Iris pigment epithelial cell (primary cell): ENCODE results near the gene B4GALT6.

Source experiments
- DNase-seq: peaks from one replicate; pipeline ENCODE4 v3.0.0-alpha.2; 2011; ENCODE audit warnings: low read depth

The B4GALT6 gene

DNA sequence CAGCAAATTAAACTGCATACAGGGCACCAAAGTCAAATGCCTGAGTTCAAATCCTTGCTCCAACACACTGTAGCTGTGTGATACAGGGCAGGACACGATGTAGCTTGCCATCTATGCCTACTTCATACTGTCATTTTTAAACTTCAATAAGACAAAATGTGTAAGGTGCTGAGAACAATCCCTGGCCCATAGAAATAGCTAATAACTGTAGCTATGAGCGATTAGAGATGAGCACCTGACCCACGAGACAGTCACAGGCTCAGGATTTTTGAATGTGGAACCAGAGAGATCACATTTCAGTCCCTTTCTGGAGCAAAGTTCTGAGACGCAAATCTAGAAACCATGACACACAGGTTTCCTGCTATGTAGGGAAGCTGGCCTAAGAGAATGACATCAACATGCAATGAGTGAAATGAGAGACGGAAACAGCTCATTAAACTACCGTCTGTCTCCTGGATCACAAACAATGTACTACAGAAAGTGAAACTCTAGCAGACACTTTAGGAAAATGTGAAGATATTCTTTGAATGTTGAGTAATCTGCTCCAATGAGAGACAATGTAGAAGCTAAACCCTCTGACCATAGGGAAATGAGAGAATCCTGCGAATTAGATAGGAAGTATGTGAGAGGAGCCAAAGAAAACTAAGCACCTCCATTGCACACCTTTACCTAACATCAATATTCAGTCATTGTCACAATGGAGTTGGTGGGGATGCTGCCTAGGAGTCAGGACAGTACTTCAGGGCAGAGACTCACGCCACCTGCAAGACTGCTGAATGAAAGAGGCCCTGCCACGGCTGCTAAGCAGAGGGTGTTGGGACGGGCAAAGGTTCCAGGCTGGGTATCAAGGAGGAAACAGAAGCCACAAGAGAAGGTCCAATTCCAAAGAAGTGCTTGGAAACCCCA is 25.5 kb downstream of the B4GALT6 start:
- peak; percentile 65 for DNase-seq

DNA sequence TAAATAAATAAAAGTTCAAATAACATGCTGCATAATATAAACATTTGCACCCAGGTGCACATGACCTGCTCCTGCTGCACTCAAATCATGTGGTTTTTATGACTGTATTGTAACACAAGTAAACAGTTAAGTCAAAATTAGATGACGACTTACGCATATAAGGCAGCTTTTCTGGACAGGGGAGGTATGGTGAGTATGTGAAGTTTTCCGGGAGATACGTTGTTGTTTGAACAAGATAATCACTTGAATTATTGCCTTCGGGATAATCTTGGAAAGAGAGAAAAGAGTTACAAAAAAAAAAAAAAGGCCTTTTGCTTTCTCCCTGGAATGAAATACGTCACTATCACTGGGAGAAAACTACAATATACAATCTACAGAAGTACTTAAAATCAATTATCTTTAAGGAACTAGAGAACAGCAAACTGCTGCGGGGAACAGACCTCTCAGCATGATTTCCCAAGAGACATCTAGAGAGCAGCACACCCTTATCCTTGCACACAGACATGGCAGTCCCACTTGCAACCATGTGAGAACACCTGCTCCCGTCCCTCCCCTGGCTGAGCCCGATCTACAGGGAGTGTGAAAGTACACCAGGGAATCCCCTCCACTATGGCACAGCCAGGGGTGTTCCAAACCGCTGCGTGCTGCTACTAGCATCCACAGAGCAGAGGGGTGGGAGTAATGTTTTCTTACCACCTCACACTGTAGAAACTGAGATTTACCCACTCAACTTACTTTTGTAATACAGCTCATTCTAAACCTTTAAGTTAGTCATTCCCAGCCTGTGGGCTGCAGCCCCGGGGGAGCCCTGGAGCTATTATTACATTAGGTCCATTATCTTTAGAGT is 26.3 kb downstream of the B4GALT6 start:
- no peak for DNase-seq

DNA sequence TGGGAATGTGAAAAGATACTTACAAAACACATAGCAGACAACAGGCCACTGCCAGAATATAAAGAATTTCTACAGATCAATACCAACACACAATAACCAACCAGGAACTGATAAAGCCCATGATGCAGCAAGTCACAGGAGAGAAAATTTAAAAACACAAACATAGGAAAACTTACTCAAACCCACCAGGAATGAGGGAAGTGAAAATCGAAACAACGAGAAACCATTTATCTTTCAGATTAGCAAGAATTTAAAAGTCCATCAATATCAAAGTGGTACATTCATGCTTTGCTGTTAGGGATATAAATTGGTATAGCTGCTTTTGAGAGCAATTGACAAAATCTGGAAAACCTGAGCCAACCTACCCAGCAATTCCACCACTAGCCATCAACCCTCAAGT is 27.6 kb downstream of the B4GALT6 start:
- DNase-seq, result no peak

DNA sequence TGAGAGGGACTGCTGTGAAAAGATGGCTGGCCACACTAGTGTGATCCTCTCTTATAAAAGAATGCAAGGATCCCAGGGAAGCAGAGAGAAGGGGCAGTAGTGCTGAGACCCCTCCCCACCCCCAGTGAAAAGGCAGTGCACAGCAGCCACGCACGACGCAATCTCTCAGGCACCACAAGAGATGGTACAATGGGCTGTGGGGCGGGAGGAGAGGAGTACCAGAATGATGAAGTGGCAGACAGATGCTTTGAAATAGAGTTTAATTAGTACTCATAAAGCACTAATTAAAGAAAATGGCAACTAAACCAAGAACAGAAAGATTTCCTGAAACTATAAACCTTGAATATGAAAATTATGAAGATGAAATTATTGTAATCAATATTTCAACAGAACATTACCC is 29.0 kb downstream of the B4GALT6 start:
- DNase-seq, result no peak

DNA sequence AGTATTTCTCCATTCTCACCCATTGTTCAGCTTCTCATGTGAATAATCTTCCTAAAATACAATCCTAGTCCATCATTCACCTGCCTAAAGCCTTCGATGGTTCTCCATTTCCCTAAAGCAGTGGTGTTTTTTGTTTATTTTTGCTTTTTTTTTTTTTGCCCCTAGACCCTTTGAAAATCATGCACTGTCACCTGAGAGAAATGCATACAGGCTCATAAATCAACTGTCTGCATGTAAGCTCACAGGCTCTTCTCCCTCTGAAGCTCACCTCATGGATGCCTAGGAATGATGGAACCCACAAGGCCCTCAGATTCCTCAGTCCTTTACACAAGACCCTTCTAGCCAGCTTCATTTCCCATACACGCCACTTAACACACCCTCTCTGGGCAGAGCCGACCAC is 31.5 kb downstream of the B4GALT6 start:
- DNase-seq, result no peak

DNA sequence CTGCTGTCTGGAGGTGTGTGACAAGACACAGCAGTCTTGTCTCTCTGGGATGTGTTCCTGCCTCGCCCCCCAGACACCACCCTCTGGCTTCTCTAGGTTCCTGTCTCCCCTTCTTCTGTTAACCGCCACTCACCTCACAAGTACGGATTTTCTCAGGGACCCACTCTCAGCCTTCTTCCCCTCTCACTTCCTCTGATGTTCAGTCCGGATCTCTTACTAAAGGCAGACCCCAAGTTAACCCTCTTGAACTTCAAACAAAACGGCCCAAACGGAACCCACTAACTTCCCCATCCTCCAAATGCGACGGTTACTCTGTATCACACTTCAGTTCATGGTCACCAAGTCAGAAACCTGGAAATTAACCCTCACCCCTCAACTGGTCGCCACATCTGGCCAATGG is 32.0 kb downstream of the B4GALT6 start:
- DNase-seq, result no peak

DNA sequence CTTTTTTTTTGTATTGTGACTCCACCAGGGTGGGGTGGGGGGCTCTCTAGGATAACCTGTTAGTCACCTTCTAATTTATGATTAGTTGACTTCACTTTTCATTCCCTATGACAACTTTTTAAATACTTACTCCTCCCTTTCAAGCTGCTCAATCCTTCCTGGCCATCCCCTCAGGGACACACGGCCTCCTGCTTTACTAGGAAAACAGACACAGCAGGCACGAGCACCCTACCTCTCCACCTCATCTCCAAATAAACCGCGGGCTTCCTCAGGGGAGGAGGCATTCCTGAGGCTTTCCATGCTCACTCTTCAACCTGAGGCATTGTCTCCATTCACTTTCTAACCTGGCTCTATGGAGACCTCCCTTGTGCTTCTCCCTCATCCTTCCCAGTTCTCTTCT is 33.0 kb downstream of the B4GALT6 start:
- DNase-seq, result no peak

DNA sequence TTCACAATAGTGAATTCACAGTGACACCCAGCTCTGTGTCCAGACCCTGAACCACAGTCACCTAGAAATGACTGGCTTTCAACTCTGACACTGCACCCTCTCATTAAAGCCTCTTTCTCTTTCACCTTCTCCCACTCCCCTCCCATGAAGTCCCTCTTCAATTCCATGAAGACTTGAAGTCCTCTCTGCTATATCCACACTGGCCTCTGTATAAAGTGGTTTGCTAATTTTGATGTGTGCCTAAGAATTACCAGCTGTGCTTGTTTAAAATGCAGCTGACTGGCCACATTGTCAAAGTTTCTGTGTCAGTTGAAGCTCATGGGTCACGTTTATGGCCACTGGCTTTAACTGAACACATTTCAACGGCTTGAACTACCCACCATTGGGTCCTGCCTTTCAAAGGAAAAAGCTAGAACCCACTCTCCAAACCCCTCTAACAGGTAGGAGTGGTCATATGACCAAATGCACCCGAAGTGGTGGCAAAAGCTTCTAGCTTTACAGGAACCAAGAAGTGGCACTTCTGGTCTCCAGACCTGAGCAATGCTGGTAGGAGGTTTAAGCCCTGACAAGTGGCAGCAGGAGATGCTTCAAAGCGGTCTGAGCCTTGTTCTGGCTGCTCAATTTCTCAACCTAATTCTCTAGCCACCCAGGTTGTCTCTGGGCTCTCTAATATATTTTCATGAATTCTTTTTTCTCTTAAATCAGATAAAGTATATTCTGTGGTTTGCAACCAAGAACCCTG is 34.2 kb downstream of the B4GALT6 start:
- no peak for DNase-seq

DNA sequence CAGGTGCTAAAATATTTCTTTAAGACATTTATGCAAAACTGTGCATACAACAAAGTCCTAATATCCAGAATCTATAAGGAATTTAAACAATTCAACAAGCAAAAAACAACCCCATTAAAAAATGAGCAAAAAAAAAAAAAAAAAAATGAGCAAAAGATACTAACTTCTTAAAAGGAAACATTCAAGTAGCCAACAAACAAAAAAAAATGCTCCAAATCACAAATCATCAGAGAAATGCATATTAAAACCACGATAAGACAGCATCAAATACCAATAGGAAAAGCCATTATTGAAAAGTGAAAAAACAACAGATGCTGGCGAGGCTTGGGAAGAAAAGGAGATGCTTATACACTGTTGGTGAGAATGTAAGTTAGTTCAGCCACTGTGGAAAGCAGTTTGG is 34.9 kb downstream of the B4GALT6 start:
- no peak for DNase-seq

DNA sequence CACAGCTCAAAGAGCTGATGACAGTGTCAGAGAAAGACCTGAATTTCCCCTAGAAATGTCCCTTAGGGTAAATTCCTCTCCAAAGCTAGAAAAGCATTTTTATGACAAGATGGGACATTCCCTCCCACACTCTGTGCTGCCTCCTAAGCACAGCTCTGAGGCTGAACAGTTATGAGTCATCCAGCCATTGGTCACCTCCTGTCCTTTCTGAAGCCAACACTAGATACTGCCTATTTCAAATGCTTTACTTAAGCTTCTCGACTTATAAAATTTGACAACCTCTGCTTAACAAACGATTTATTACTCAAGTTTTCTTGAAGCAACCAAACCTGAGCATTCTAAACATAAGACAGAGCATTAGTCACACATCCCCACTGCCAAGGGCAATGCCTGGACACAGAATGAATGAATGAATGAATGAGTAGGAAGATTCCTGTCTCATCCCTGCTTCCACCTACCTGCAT is 35.4 kb downstream of the B4GALT6 start:
- peak; percentile 80 for DNase-seq

DNA sequence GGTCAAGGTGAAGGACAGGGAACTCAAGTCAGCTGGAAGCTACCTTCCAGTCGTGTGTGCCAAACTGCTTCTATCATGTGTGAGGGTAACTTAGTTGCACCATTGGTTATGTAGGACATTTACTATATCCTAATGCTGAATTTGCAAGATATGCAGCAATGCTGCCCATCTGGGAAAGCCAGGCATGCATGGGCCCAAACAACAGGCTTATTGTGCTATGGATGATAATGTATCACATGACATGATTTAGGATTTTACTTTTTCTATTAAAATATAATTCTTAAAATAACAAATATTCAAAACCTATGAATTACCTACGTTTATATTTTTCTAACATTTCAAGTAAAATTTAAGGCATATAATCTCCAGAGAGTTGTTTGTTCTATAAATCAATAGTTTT is 35.9 kb downstream of the B4GALT6 start:
- no peak for DNase-seq

DNA sequence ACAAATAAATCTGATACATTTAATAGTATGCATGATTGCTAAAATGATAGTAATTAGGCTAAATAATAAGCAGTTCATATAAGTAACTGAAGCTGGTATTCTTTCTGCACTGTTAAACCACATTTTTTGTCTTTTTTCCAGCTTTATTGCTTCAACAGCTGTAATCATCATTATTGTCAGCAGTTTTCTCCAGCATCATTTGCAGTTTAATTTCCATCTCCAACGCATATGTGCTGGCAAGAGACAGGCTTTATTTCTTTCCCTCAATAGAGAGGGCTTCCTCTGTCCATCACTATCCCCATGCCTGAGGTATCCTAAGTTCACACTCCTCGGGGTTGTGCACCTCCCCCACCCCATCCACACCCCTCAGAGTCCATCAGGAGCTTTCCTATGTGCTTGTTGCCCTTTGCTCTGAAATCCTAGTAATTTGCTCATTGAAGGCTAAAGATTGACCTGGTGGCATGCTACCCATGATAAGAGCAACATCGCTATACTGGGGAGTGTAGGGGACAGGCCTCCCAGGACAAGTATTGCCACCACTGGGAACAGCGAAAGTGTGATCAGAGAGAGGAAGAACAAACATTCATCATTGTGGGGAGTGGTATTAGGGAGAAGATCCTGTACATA is 37.1 kb downstream of the B4GALT6 start:
- DNase-seq, result no peak

DNA sequence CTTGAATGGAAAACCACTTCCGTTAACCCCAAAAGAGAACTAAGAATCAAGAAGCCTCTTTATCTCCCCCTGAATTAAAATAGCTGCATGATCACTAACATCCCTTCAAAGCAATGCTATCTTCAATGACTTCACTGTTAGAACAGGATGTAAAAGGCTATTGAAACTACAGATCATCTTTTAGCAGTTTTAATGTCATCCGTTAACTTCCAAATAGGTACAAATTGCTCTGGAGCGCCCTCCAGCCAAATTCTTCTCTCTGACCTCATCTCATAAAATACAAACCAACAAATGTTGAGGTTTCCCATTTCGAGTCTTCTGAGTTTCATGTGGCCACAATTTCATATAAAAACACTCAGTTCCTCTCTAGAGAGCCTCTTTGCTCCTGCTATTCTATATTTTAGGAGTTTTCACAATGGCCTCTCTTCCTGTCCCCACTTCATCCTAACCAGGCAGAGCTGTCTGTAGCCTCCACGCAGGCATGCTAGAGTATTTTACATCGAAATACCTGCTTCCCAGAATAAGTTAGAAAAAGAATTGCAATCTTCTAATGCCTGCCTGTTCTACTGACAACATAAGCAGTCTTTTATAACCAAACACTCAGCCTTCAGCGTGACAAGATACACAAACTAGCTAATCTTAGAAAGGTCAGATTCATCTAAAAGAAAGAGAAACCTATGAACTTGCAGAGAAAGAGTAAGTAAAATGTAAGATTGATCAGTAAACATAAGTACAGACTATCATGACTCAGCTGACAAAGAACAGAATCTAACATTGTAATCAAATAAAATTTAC is 37.9 kb downstream of the B4GALT6 start:
- DNase-seq, result no peak

DNA sequence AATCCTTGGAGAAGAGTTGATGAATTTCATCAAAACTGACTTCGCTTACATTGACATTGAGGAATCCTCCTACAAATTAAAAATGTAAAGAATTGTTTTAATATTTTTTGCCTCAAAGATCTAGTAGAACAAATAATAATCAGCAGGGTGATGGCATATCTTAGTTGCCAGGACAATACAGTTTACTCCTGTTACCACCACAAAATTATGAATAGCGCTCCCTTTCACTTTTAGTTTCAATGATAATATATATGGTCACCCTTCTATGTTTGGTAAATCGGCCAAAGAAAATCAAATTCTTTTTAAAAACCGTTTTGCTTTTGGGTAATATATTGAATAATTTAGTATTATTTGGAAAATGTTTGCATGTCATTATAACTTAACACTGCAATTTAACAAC is 39.0 kb downstream of the B4GALT6 start:
- no peak for DNase-seq

DNA sequence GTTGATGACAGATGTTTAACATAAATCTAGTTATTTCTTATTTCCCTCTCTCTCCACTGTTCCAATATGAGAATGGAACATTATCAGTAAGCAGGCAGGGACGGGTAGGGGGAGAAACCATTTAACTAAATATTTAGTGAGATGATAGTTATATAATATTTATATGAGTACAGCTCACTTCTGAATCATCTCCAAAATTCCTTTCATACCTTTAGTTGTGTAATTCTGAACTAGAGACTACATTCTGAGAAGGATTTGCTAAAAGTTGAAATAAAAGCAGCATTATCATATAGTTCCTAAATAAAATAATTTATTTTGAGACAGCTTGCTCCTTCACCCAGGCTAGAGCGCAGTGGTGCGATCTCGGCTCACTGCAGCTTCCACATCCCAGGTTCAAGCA is 41.4 kb downstream of the B4GALT6 start:
- DNase-seq, result peak; percentile 50

DNA sequence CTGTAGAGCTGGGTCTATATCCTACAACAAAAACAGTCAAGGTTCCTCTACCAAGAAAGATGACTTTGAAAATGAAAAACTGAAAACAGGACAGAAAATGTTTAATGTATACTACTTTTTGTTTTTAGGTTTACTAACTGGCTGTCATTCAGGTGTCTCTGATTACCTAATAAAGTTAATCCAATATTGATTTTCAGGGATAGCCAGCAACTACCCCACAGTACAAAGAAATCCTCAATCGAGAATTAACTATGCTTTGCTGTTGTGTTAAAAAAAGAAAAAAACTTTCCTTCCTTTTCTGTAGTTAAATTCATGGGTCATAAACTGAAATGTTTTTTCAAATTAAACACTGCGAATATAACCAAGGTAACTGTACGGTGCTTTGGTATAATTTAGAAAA is 46.9 kb downstream of the B4GALT6 start:
- no peak for DNase-seq

DNA sequence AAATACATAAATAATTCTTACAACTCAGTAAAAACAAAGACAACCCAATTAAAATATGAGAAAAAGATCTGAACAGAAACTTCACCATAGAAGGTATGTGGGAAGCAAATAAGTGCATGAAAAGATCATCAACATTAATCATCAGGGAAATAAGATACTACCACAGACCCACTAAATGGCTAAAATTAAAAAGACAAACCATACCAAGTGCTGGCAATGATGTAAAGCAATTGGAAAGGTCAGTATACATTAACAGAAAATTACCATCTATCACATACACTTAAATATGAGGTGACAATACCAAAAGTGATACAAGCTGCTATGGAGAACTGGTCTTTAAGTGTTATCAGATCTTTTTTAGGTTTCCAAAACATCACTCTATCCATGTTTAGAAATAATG is 48.0 kb downstream of the B4GALT6 start:
- no peak for DNase-seq

DNA sequence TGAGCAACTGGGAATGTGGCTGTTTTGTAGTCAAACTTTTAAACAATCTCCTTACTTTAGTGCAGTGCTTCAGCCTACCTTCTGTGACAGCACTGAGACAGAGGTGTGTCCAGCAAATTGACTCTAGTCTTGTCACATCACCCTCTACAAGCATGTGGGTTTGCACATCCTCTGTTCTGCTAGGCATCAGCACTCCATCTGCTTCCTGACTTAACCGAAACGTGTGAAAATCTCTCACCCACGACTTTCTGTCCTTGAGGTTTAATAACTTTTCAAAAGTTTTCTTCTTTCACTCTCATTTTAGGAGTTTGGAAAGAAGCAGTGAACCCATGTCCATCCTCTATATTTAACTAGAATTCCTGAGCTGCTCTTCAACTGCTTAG is 50.1 kb downstream of the B4GALT6 start:
- DNase-seq, result no peak

DNA sequence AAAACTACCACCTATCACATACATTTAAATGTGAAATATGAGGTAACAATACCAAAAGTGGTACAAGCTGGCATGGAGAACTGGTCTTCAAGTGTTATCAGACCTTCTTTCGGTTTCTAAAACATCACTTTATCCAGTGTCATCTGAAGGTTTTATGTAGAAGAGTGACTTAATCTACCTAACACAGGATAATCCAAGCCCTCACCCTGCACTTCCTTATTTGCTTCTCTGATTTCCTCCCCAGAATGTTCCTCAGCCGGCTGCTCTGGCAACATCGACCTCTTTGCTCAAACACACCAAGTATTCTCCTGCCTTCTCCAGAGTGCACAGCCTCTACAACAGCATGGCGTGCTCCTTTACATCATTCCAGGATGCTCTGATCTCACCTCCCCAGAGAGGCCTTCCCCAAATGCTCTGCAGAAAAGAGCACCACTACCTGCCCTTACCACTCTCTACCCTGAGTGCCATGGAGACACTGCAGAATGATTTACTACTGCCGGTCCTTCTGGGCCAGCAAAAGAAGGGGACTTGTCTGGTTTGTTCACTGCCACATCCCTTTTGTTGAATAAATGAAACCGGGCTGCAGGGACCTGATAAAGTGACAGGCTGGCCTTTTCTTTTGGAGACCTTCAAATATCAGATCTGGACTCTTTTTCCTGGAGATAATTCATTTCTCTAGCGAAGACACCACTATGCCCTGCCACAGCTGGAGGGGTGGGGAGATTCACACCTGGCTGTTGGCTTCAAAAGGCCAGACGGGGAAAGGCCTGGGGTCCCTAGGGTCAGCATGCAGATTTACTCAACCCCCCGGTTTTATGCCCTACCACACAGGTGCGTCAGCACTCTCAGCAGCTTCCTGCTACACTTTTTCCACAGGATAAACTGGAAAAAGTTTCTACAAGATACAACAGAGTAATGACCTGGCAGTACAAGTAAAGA is 50.7 kb downstream of the B4GALT6 start:
- DNase-seq, result no peak

DNA sequence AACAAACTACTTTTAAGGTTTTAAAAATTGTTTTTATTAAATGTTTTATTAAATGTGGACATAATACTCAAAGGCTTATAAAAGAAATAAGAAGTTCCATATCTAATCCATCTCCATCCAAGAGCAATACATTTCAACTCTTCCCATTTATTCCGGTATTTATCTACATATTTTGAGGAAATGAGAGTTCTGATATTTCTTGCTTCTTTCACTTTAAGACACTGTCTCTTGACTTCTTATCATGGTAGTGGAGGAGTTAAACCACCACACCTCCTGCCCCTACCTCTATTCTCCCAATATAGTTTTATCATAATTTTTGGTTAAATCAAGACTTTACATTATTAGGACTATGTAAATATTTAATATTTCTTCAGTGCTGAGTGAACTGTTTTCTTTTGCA is 52.0 kb downstream of the B4GALT6 start:
- DNase-seq, result no peak
